ENCODE data around the gene TMCC3.
"Not testable (repeated sequence)": the region's sequence is repeated elsewhere in the genome, so short reads cannot be mapped to it uniquely, and the experiment has no call there.

TMCC3 gene

GRCh38 chr12:94565683-94566082 is 84.7 kb downstream of the TMCC3 start:
- no peak for DNase-seq (ENCODE audit: low spot score)

DNA sequence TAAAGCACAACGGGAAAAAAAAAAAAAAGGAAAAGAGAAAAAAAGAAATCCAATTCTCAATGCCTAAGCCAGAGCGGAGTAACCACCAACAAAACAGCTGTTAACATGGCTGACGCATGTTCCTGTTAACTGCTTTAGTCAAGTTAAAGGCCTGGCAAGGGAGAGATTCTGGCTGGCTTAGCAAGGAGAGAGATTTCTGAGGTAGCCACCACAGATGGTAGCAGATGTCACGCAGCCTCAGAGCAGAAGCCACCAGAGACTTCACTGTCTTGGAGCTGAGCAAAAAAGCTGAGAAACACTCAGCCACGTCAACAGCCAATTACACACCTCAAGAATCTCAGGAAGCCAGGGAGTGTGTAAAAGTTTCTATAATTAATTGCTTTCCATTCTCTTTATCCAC is 87.1 kb downstream of the TMCC3 start:
- DNase-seq (ENCODE audit: low spot score): no peak

DNA sequence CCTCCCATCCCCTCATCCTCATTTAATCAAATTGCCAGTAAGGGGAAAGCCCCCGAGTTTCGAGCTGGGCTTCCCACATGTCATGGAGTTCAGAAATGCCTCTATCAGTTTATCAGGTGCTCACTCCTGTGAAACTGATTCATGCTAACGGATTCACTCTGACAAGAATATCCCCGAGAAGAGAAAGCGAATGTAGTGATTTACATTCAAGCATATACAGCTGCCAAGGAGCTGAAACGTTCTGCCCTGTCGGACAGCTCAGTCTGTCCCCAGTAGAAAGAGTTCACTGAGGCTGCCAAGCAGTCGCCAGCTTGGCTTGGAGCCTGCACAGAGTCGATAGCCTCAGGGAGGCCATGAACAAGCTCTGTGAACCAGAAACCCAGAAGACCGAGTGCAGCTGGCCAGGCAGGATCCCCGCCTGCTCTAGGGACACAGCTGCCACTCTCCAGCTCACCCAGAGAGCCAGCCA is 88.4 kb downstream of the TMCC3 start:
- no peak for DNase-seq (ENCODE audit: low spot score)

- no peak for DNase-seq (ENCODE audit: low spot score)
Measured at GRCh38 chr12:94560431-94561221, 89.7 kb downstream of the TMCC3 start.

GRCh38 chr12:94558612-94559011 is 91.7 kb downstream of the TMCC3 start:
- no peak for DNase-seq (ENCODE audit: low spot score)

DNA sequence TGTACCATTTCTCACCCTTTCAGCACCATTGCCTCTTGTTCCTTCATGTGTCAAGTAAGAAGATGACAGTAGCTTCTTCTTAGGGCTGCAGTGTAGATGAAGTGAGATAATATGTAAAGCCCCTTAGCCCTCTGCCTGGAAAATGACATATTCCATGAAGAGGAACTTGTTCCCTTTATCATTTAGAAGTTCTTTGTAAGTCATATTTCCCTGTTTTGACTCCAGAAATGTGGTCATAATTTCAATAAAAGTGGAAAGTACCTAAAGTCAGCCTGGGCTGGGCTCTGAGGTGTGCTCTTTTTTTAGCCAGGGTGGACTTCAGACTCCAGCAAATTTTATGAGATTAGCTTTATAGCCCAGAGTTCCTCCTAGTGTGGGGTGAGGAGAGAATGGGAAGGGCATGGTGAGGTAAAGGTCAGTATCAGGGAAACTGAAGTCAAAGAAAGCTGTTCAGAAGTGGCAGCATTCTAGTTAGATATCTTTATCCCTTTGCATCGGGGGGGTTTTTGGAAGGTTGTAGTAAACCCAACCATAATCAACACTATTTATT is 92.5 kb downstream of the TMCC3 start:
- no peak for DNase-seq (ENCODE audit: low spot score)

DNA sequence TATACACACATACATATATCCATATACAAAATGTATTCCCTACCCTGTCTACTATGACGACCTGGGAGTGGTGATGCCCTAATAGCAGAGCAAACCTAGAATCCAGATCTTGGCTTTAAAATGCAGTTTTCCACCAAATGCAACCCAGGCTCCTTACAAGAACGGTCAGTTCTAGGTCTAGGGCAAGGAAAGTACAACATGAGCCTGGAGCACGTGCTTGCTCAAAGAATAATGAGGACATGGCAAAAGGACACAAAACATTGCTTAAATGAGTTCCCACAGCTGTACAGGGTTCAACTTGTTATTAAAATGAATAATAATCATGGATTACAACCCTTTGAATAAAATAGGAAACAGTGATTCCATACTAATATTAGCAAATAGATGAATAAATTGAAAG is 94.7 kb downstream of the TMCC3 start:
- DNase-seq (ENCODE audit: low spot score): no peak

DNA sequence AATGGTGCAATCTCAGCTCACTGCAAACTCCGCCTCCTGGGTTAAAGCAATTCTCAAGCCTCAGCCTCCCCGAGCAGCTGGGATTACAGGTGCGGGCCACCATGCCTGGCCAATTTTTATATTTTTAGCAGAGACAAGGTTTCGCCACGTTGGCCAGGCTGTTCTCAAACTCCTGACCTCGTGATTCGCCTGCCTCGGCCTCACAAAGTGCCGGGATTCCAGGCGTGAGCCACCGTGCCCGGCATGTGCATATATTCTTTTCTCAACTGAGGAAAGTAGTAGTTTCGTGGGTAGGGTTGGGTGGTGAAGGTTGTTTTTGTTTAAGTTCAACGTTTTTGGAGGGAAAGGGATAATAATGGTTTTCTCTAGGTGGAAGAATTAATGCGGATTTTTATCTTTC is 96.5 kb downstream of the TMCC3 start:
- no peak for DNase-seq (ENCODE audit: low spot score)

DNA sequence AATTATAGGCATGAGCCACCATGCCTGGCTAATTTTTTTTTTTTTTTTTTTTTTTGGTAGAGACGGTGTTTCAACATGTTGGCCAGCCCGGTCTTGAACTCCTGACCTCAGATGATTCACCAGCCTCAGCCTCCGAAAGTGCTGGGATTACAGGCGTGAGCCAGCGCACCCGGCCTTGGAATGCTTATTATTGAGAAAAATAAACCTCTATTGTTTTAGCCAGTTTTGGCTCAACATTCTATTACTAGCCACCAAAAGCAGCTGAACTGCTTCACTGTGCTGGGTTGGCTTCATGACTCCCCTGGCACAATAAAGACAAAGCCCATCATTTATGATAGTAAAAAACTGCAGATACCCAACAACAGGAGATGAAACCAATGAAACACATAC is 97.2 kb downstream of the TMCC3 start:
- DNase-seq (ENCODE audit: low spot score): peak; percentile 56

DNA sequence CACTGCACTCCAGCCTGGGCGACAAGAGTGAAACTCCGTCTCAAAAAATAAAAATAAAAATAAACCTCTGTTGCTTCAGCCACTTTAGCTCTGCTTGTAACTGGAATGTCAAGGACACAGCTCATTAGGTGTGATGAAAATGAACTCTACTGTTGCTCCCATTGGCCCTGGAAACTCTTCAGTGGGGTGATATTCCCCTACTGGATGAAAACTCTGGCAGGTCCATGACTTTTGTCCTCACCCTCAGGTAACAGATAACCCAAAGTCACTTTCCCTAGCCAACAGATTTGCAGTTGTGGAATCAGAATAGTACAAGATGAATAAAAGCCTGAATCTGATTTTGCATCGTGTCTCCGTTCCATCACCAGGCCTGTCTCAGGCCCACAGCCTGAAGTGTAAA is 98.5 kb downstream of the TMCC3 start:
- DNase-seq (ENCODE audit: low spot score): no peak

- DNase-seq (ENCODE audit: low spot score): no peak
Measured at GRCh38 chr12:94550964-94551363, 99.4 kb downstream of the TMCC3 start.

DNA sequence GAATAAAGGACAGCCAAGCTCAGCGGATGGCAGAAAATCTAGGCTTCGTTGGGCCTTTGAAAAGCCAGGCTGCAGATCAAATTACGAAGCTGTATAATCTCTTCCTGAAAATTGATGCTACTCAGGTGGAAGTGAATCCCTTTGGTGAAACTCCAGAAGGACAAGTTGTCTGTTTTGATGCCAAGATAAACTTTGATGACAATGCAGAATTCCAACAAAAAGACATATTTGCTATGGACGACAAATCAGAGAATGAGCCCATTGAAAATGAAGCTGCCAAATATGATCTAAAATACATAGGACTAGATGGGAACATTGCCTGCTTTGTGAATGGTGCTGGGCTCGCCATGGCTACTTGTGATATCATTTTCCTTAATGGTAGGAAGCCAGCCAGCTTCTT is 101.5 kb downstream of the TMCC3 start:
- DNase-seq (ENCODE audit: low spot score): not testable (repeated sequence)

DNA sequence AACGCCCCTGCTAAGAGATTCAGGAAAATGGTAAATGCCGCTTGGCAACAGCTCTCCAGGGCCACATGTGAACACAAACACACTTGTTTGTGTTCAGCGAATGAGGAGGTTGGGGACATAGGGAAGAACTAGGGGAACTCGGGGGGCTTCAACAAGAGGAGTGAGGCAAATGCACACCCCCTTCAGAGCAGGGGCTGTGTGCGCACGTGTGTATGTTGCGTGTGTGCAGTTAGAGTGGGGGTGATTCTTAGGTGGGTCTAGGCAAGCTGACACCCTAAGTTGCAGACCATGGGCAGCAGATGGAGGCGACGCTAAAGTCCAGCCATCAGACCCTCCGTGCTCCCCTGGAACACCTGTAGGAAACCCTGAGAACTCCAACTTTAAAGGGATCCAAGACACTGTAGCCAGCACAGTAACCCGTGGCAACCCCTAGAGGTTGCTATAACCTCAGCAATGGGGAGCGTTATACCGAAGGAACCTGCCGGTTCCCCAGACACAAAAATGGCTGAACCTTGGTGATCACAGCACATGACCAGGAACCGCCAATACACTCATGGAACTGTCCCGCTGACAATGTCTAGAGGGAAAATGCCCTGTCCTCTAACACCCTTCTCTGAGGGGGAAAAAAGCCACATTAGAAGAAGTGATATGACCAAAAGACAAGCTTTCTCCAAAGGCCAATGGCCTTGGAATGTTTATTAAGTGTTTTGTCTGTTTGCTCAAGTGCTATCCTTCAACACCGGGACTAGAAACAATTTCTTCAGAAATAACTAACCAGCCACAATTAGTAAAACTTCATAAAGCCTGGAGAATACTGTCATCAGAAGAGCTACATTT is 104.2 kb downstream of the TMCC3 start:
- DNase-seq (ENCODE audit: low spot score): peak; percentile 64

GRCh38 chr12:94544355-94544754 is 106.0 kb downstream of the TMCC3 start:
- DNase-seq (ENCODE audit: low spot score): no peak

- DNase-seq (ENCODE audit: low spot score): no peak
Measured at GRCh38 chr12:94538318-94538717, 112.0 kb downstream of the TMCC3 start.

DNA sequence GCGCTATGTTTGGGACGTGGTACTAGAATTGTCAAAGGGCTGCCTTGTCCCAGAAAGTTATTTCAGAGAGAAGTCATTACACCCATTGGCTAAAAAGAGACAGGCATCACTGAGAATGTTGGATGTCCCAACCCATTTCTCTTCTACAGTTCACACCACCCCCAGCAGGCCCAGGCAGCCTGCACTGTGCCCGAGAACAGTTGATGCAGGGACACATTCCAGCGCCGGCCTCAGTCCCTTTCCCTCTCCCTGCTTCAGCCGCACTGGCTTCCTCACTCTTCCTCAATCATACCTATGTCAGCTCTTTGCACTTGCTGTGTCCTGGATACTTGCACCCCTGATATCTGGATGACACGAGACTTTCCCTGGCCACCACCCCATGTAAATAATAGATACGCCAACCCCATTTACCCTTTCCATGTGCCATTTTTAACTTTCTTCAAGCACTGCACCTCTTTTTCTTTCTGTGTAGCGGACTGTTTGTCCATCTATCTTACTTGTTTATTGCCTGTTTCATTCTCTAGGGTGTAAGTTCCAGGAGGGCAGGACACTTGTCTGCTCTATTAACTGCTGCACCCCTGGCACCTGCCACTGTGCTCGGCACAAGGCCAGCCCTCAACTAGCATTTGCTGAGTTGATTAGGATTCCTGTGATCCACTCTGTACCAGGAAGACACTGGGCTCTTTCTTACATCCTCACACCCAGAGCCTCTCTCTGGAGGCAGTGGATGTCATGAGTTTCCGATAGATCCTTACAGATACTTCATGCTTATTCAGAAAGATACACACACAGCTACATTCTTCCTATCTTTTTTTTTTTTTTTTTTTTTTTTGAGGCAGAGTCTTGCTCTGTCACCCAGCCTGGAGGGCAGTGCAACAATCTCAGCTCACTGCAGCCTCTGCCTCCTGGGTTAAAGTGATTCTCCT is 114.1 kb downstream of the TMCC3 start:
- DNase-seq (ENCODE audit: low spot score): peak; percentile 57

GRCh38 chr12:94535510-94535921 is 114.8 kb downstream of the TMCC3 start:
- no peak for DNase-seq (ENCODE audit: low spot score)

- DNase-seq (ENCODE audit: low spot score): no peak
Measured at GRCh38 chr12:94534774-94535509, 115.4 kb downstream of the TMCC3 start.

GRCh38 chr12:94534278-94534677 is 116.1 kb downstream of the TMCC3 start:
- no peak for DNase-seq (ENCODE audit: low spot score)

DNA sequence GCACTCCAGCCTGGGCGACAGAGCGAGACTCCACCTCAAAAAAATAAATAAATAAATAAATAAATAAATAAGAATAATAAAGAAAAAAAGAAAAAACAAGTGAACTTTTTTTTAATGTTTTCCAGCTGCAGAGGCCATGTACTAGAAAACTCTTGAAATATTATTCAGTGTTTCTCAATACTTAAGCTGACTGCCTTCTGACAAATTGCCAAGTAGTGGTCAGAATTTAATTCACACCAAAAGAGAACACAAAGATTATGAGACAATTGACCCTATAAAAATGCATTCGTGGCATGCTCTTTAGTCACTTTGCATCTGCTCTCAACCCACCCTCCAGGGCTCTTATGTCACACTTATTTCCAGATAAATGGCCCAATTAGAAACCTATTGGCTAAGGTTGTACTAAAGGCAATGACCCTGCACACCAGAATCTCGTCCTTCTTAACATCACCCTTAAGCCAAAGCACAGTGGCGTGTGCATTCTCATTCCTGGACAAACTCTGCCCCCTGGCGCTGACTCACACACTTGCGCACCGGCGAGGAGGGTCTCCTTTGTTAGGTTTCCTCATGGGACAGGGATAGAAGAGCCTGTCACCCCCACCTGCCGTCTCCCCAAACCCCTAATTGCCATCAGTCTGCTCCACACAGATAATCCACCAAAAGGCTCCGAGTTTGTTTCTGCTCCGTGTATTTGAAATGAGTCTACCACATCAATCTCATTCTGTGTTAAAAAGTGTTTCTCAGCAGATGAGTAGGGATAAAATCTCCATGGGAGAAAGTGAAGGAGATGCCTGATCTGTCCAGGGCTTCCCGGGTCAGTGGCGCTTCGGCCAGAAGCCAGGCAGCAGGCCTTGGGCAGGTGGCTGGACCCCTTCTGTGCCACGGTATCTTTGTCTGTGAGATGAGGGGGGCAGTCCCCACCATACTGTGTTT is 117.6 kb downstream of the TMCC3 start:
- peak; percentile 66 for DNase-seq (ENCODE audit: low spot score)

Measured in COLO829 (cell line).